ENCODE measurements around the gene RPS6KL1.

RPS6KL1 gene

DNA sequence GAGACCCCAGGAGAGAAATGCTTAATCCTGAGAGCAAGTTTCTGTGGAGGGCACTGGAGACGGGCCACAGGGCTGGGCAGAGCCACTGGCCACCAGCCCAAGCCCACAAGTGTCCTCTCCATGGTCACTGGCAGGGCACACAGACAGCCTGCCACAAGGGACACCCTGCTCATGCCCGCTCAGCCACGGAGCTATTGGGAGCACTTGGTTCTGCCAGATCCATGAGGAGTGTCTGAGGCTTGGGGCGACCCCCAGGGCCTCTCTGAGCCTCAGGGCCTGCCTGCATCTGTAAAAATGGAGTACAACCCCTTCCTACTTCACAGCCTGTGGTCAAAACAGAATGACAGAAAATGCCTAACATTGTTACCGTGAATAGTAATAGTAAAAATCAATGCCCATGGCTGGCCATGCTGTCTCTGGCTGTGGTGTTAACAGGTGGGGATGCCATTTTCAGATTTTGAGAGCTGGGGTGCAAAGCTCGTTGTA lies 29.2 kb upstream of the RPS6KL1 start:
- no peak for DNase-seq (ENCODE audit: low read depth, low spot score)

DNA sequence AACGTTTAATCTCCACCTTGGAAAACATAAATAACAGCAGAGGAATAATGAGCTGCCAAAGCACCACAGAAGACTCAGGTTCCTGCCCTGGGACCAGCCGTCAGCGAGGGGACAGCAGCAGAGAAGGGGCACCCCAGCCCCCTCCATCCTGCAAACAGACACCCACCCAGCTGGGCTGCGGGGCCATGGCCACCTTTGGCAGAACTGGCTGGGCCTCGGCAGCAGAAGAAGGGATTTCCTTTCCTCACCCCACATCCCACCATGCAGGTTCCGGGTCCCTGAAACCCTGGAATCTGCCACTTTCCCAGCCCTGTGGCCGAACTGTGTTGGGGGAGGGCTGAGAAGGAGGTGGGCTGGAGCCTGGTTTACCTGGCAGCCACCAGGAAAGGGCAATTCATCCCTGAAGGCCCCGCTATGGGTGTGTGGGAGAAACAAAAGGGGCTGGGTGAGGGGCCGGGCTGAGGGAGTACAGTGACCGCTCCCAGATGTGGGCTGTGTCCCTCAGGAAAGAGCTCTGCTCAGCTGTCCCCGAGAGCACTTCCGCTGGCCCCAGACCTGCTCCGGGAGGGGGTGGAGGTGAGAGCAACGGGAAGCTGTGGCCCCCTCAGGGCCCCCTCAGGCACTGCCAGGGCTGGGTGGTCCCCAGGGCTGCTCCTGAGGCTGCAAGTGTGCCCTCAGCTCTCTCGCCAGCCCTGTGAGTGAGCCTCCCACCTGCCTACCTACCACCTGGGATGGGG lies 28.6 kb upstream of the RPS6KL1 start:
- no peak for DNase-seq (ENCODE audit: low read depth, low spot score)

DNA sequence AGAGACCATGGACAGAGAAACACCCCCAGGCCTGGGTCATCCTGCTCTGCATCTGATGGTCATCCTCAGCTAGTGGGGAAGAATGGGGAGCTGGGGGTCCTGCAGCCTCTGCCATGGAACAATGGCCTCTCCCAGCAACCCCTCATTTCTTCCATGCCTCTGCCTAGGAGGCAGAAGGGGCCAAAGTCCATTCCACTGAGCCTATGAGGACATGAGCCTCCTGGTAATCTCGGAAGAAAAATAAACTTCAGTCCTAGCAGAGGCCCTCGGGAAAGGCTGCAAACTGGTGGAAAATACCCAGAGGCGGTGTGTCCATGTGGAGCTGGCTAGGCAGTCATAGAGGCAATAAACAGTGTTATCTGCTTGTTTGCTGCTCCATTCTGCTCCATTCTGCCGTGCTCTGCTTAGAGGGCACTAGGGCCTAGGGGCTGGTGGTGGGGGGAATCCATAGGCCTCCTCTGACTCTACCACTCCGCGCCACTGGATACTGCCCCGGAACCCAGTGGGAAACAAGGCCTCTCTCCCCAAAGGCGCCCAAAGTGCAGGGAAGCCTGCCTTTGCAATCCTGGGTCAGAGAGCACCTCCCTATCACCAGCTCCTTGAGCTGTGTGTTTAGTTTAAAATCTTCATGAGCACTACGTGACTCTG lies 27.9 kb upstream of the RPS6KL1 start:
- no peak for DNase-seq (ENCODE audit: low read depth, low spot score)

DNA sequence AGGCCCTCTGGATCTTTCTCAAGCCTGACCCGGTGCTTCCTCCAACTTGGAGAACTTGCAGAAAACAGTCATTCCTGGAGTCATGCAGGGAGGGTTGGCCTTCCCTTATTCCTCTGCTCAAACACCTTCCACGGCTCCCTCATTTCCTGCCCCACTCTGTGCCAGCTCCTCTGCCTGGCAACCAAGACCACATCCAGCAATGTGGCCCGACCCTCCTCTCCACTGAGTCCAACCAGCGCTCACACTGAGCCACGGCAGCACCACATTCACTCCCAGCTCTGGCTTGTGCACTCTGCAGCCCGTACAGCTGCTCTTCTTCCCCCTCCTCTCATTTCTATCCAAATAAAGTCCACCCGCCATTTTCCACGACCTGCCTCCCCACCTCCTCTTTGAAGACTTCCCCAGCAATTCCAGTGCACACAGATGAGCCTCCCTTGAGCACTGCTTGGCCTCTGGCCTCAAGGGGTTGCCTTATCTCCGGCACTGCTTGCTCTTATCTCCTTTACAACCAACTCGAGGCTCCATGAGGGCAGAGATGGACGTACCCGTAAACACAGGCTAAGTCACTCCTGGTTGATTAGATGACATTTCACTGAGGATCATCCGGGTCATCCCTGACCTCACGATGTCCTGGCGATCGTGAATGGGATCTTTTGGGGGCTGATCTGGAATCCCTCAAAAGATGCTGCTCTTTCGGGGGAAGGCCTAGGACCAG lies 27.0 kb upstream of the RPS6KL1 start:
- no peak for DNase-seq (ENCODE audit: low read depth, low spot score)

DNA sequence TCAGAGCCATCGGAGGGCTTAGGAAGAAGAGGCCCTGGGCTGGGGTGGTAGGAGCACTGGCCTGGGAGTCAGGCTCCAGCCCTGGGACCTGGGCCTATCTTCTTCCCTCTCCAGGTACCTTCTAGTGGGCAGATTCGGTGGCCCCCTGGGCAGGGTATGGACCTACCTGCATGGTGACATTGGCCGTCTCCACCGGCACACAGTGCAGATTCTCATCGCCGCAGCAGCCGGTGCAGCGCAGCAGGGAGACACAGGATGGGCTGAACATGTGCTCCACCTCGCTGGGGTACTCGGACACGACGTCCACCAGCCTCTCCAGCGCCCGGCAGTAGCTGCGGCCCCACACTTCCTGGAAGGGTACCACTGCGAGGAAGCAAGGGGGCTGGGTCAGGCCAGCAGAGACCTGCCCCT lies 26.1 kb upstream of the RPS6KL1 start:
- no peak for DNase-seq (ENCODE audit: low read depth, low spot score)

DNA sequence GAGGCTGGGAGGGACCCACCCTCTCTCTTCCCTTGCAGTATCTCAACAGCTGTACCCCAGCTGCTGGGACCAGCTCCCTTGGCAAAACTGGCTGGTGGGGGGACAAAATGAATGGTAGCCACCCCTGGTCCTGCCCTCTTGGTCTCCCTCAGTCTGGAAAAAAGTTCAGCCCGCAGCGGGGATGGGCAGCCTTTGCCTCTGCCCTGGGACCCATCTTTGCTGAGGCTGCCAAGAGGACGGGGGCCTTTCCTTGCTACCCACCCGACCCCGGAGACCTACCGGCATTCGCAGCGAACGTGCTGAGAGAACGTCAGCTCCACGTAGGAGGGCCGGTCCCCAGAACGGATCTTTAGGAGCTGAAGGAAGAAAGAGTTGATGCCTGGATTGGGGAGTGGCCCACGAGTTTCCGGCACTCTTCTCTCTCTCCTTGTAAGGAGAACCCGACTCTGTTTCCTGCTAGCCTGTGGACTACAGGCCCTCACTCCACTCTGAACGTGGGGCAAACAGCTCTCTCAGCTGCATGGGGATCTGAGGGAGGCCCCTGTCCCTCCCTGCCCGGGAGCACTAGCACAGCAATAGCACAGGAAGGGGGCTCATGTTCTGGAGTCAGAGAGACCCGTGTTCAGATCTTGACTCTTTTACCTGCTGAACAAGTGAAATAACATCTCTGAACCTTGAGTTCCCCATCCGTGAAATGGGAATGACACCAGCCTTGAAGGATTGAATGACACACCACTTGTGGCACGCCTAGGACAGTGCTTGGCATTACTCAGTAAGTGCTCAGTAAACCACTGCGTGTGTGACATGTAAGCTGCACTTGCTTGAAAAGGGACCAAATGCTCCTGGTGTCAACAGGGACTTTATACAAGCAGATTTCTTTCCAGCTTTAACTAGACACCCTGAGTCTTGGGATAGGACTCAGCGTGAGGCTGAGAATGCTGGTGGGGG lies 25.4 kb upstream of the RPS6KL1 start:
- DNase-seq (ENCODE audit: low read depth, low spot score), result no peak

DNA sequence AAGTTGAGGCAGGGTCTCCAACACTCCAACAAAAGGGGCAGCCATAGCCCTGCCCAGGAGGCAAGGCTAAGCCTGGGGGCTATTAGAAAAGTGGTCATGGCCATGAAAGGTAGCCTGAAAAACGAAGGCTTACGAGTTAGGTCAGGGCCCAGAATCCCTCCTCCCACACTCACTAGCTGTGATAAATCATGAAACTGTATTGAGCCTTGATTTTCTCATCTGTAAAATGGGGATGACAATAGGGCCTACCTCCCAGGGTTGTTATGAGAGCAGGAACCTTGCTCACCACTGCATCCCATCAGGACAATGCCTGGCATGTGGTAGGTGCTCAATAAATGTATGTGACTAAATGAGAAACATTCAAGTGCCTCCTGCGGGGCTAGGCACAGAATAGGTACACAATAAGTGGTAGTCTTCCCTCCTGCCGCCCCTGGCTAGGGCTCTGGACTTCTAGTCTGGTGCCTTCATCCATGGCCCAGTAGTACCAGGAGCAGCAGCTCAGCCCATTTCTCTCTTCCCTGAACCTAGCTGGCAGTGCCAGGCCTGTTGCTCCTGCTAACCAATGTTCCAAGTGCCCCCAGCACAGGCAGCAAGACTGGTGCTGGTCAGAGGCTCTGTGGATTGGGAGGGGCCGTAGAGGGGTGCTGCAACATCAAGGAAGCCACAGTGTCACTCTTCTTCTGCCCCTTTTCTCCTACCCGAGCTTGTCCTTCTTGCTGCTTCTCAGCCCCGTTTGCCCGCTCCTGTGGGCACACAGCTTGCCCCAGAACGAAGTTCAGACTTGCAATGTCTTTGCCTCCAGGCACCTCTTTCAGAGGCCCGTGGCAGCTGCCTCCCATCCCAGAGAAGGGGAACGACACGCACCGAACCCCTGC lies 24.5 kb upstream of the RPS6KL1 start:
- DNase-seq (ENCODE audit: low read depth, low spot score), result no peak

DNA sequence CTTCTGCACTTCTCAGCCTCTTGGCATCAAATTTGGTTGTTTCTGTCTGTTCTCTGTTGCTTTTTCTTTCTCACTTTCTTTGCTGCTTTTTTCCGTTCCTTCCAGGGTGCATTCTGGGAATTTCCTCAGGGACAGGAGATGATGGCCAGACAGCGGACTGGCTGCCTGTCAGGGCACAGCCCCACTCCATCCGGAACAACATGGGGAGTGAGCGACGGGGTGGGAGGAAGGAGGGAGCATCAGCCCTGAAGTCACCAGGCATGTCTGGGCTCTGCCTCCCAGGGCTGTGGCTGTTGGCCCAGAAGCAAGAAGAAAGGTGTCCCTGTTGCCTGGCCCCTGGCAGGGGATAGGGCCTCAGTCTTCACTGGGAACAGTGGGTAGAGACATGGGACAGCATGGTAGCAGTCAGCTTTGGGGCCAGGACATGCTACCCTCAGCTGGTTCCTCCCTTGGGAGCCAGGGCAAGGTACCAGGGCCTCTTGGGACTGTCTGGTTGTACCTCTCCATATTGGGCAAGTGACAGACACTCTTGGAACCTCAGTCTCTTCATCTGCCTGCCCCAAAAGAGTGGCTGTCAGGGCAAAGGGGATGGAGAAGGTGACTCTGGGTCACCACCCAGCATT lies 23.7 kb upstream of the RPS6KL1 start:
- no peak for DNase-seq (ENCODE audit: low read depth, low spot score)

DNA sequence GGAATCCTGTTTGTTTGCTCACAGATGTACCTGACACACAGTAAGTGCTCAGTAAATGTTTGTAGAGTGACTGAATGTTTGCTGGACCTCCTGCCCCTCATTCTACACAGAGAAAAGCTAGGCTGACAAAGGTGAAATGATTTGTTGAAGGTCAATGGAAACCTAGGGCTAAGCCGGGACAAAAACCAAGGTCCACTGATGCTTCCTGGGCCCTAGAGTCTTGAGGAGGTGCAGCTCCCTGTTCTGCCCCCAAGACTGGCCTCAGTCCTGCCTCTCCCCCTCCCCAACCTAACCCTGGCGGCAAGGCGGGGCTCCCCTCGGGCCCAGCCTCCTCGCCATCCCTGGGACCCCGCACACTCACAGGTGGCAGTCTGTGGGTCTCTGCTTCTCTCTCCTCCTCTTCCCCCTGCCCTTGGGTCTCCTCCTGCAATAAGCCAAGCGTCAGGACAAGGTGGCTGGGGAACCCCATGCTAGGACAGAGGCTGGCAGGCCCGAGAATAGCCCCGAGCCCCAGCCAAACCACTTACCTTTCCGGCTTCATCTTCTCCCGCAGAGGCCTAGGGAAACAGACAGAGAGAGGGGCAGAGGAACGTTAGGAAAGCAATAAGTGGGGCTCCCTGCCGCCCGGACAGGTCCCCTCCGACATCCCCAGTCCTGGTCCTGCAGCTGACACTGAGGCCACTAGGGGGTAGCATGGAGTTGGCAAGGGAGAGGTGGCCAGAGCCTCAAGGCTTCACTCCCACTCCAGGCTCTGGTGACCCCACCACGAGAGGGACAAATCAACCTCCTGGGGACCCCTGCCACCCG lies 23.0 kb upstream of the RPS6KL1 start:
- DNase-seq (ENCODE audit: low read depth, low spot score), result no peak

DNA sequence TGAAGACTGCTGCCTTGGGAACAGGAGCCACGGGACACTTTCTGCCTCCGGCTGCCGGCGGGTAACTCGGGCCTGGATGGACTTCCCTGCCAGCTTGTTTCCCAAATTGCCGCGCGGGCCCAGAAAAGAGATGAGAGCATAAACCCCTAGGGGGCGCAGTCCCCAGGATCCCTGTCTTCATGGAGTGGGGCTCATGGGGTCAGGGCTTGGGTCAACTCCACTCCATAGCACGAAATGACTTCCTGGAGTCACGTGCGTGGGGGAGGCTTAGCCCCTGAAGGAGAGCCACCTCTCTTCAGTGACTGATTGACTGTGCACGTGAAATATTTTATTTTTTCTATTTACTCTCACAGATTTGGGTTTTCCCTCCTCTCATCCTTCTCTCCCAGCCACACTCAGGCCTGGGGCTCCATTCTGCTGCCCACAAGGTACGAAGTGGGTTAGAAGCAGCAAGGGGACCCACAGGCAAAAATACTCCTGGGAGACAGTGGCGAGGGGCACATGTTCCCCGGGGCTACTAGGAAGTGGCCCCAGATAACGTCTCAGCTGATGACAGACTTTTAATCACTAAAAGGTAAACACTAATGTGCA lies 22.3 kb upstream of the RPS6KL1 start:
- no peak for DNase-seq (ENCODE audit: low read depth, low spot score)

DNA sequence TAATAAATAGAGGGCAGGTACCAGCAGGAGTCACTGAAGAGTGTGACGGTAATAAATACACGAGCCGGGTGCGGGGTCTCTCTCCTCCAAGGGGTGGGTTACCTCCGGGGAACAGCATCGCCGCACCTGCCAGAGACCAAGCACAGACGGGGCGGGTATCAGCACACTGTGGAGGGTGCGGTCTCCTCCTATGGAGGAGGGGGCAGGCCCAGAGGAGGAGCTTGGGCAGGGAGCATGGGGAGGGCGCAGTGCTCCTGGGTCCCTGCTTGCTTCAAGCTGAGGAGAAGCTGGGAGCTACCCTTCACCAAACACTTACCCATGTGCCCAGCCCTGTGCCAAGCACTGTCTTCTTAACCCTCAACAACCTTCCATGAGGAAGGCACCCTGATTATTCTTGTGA lies 19.5 kb upstream of the RPS6KL1 start:
- DNase-seq (ENCODE audit: low read depth, low spot score), result no peak

DNA sequence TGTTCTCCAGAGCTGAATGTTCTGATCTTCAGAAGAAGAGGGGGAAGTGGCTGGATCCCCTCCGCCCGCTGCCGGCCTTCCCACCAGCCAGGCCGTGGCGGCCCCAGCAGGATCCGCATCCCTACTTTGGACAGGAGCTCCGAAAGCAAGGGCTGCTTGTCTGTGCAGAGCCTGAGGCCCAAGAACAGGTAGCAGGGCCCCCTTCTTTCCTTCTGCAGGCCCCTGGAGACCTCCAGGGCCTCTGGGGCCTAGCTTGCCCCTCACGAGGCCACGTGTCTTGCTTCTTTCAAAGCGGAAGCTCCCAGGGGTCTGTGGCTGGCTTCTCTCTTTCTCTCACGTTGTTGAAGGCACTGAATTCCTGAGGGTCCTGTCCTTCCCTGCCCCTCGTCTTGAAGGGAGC lies 19.1 kb upstream of the RPS6KL1 start:
- no peak for DNase-seq (ENCODE audit: low read depth, low spot score)

DNA sequence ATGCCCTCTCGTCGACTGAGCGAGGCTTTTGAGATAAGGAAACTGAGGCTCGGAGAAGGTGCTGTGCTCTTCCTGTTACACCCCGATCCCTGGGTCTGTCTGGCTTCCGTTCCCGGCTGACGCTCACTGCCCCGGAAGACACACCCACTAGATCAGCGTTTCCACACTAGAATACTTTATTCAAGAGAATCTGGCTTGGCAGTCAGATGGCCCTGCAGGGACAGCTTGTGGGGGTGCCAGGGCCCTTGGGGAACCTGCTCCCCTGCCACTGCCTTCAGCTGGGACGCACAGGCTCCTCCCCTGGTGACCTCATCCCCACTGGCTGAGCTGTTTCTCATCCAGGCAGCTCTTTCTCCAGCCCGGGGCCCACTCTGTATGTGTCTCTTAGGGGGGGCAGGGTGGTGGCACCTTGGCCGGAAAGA lies 18.6 kb upstream of the RPS6KL1 start:
- no peak for DNase-seq (ENCODE audit: low read depth, low spot score)

DNA sequence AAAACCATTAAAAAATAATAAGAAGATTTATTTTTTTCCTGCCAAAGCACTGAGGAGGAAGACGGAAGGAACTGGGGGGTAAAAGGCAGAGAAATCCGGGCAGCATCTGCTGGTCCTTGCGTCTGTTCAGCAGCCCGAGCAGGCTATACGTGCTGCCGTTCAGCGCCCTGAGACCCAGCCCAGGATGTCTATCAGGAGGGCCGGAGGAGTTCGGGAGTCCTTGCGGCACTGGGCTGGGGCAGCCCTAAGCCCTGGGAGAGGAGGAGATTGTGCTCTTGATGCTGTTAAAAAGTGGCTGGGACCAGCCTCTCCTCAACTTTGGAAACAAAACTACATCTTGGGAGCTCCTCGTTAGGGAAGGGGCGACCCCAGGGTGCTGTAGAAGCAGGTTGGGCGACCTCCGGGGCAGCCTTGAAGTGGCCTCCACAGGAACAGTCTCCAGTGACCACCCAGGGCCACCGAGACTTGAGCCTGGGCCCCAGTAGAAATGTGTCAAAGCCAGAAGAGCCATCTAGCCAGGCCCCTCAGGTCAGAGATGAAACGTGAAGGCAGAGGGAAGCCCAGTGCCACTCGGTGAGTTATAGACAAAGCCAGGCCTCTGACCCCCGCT lies 18.0 kb upstream of the RPS6KL1 start:
- no peak for DNase-seq (ENCODE audit: low read depth, low spot score)

DNA sequence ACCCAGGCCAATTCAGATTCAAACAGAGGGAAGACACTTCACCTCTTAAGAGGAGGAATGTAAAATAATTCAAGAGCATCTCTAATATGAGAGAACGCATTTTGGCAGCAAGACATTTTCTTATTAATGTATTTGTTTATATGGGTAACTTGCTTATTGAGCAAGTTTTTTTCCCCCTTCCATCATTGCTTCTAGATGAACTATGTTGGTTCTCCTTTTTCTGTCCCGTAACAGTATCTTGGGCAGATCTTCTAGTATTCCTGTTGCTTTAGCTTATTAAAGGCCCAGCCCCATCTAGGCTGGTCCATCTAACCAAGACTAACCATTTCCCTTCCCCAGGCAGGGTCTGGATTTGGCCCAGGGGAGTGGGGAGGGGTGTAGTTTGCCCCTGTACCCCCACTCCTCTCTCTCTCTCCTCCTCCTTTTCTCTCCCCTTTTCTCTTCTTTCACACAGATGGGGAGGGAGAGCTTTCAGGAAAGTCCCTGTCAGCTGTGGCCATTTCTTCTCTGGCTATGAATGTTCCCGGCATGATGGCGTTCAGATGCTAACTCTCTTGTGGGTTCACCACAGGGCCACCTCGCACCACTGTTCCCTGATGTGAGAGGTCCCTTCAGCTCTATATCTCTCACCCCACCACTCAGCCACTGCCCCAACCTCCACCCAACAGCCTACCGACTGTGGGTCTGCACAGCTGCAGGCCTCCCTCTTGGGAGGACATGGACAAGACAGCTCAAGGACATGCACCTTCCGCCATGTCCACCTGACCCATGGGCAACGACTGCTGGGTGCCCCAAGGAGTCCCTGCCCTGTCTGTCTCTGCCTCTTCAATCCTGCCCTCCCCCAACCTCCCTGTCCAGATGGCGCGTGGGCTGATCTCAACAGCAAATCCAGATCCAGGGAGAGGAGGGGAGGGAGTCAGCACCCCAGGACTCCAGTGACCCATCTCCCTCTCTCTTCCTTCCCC lies 15.8 kb upstream of the RPS6KL1 start:
- no peak for DNase-seq (ENCODE audit: low read depth, low spot score)

DNA sequence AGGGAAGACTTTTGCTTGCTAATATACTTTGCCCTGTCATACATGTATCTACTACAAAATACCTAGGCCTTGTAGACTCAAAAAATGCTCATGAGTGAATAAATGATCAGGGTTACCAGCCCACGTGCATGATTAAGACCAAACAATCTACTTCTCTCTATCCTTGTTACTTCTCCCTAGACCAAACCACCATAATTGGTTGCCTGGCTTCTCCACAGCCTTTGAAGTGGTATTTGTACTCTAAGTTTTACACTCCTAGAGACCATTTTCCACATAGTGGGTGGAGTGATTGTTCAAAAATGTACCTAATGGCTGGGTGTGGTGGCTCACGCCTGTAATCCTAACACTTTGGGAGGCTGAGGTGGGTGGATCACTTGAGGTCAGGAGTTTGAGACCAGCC lies 14.1 kb upstream of the RPS6KL1 start:
- no peak for DNase-seq (ENCODE audit: low read depth, low spot score)

DNA sequence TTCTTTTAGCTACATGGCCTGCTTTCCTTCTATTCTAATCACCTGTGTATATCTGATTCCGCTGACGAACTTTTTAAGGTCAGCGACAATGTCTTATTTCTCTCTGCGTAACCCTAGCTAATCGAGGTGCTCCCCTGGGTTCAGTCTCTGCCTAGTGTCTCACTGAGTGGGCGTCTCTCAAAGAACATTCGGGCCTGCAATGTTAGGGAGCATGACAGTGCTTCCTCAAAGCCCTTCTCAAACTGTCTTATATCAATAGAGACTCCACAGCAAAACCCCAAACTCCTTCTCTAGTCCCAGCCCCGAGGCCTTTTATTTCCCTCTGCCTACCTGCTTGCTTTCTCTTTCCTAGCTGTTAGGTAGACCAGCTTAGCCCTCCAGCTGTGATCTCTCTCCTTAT lies 13.7 kb upstream of the RPS6KL1 start:
- DNase-seq (ENCODE audit: low read depth, low spot score), result no peak

Measured in brain pericyte (primary cell).